Muscle layer of duodenum (tissue), 2 donors: ENCODE results near the gene KAT6B.
"Not testable (repeated sequence)": the region's sequence is repeated elsewhere in the genome, so short reads cannot be mapped to it uniquely, and the experiment has no call there.

Experiments
- H3K27ac ChIP-seq: one replicate; pipeline ENCODE4 v1.7.0; 2013; ENCODE audit warnings: mild to moderate bottlenecking, low read length
- H3K27me3 ChIP-seq: one replicate; pipeline ENCODE4 v1.7.0; 2013; ENCODE audit warnings: low read depth, mild to moderate bottlenecking, control low read depth, low read length
- H3K36me3 ChIP-seq, 2 donors: one replicate each; pipeline ENCODE4 v1.7.0; 2013; ENCODE audit warnings: low read length in 2 of 2, control low read depth in 1 of 2, mild to moderate bottlenecking in 1 of 2; ENCODE audit not compliant: insufficient read depth in 2 of 2, control insufficient read depth in 1 of 2
- H3K4me1 ChIP-seq, 2 donors: one replicate each; pipeline ENCODE4 v1.7.0; 2013; ENCODE audit warnings: low read length in 2 of 2, mild to moderate bottlenecking in 2 of 2, control low read depth in 1 of 2, moderate library complexity in 1 of 2; ENCODE audit not compliant: insufficient read depth in 2 of 2, control insufficient read depth in 1 of 2
- H3K4me3 ChIP-seq, 2 donors: one replicate each; pipeline ENCODE4 v1.7.0; 2013; ENCODE audit warnings: low read length in 2 of 2, low read depth in 1 of 2, mild to moderate bottlenecking in 1 of 2
- H3K9me3 ChIP-seq, 2 donors: one replicate each; pipeline ENCODE4 v1.7.0; 2013; ENCODE audit warnings: low read length in 2 of 2, control low read depth in 1 of 2, mild to moderate bottlenecking in 1 of 2; ENCODE audit not compliant: control insufficient read depth in 1 of 2
- donor health status: healthy.

The KAT6B gene

GRCh38 chr10:75048669-75049098 is 222.3 kb downstream of the KAT6B start:
- H3K4me1 ChIP-seq: no peaks in the 10 kb centered on the region
- no peak overlapping the region for H3K27ac ChIP-seq
- no peaks in the 10 kb centered on the region for H3K36me3 ChIP-seq
- no peak overlapping the region for H3K4me3 ChIP-seq
- H3K27me3 ChIP-seq: no peaks in the 10 kb centered on the region
- H3K9me3 ChIP-seq: no peaks in the 10 kb centered on the region

- H3K4me3 ChIP-seq: no peak overlapping the region
- no peaks in the 10 kb centered on the region for H3K9me3 ChIP-seq
- H3K4me1 ChIP-seq: no peaks in the 10 kb centered on the region
- no peaks in the 10 kb centered on the region for H3K36me3 ChIP-seq
- no peaks in the 10 kb centered on the region for H3K27me3 ChIP-seq
- H3K27ac ChIP-seq: no peak overlapping the region
These were observed 223.1 kb downstream of the KAT6B start for GRCh38 chr10:75049316-75050148.

GRCh38 chr10:75050149-75050919 is 223.9 kb downstream of the KAT6B start:
- no peaks in the 10 kb centered on the region for H3K36me3 ChIP-seq
- H3K9me3 ChIP-seq: no peaks in the 10 kb centered on the region
- no peaks in the 10 kb centered on the region for H3K4me1 ChIP-seq
- H3K27ac ChIP-seq: no peak overlapping the region
- no peak overlapping the region for H3K4me3 ChIP-seq
- H3K27me3 ChIP-seq: no peaks in the 10 kb centered on the region

- H3K27me3 ChIP-seq: no peaks in the 10 kb centered on the region
- H3K4me1 ChIP-seq: no peaks in the 10 kb centered on the region
- H3K36me3 ChIP-seq: no peaks in the 10 kb centered on the region
- no peak overlapping the region for H3K4me3 ChIP-seq
- H3K9me3 ChIP-seq: no peaks in the 10 kb centered on the region
- H3K27ac ChIP-seq: no peak overlapping the region
These were observed 224.9 kb downstream of the KAT6B start for GRCh38 chr10:75051308-75051707.

GRCh38 chr10:75055896-75056406 is 229.6 kb downstream of the KAT6B start:
- not testable (repeated sequence) for H3K9me3 ChIP-seq

GRCh38 chr10:75057680-75058079 is 231.3 kb downstream of the KAT6B start:
- Histone ChIP-seq H3K4me3 (no peak overlapping the region), H3K27me3 (no peaks in the 10 kb centered on the region), H3K4me1 (peaks cover 0 to 4% of the 10 kb centered on the region in 2 donors), H3K27ac (no peak overlapping the region), H3K9me3 (no peaks in the 10 kb centered on the region), H3K36me3 (no peaks in the 10 kb centered on the region)

More at GRCh38 chr10:75055896-75056406, 229.6 kb downstream of the KAT6B start:
- not testable (repeated sequence) for H3K27ac ChIP-seq, H3K27me3 ChIP-seq, H3K4me1 ChIP-seq, H3K4me3 ChIP-seq, H3K36me3 ChIP-seq

- Histone ChIP-seq H3K4me1 (peaks cover 0 to 4% of the 10 kb centered on the region in 2 donors), H3K4me3 (no peak overlapping the region), H3K27ac (no peak overlapping the region), H3K36me3 (no peaks in the 10 kb centered on the region), H3K27me3 (no peaks in the 10 kb centered on the region), H3K9me3 (no peaks in the 10 kb centered on the region)
These were observed 231.8 kb downstream of the KAT6B start for GRCh38 chr10:75058161-75058560.

- no peaks in the 10 kb centered on the region for H3K9me3 ChIP-seq
- no peaks in the 10 kb centered on the region for H3K36me3 ChIP-seq
- peaks cover 0 to 13% of the 10 kb centered on the region in 2 donors for H3K4me1 ChIP-seq
- H3K27me3 ChIP-seq: no peaks in the 10 kb centered on the region
- H3K4me3 ChIP-seq: no peak overlapping the region
- no peak overlapping the region for H3K27ac ChIP-seq
These were observed 235.5 kb downstream of the KAT6B start for GRCh38 chr10:75061709-75062505.

- H3K36me3 ChIP-seq: no peaks in the 10 kb centered on the region
- H3K4me3 ChIP-seq: no peak overlapping the region
- no peaks in the 10 kb centered on the region for H3K27me3 ChIP-seq
- H3K27ac ChIP-seq: no peak overlapping the region
- H3K4me1 ChIP-seq: peaks cover 0 to 13% of the 10 kb centered on the region in 2 donors
- H3K9me3 ChIP-seq: no peaks in the 10 kb centered on the region
These were observed 236.3 kb downstream of the KAT6B start for GRCh38 chr10:75062506-75063299.

GRCh38 chr10:75063461-75064230 is 237.2 kb downstream of the KAT6B start:
- H3K27ac ChIP-seq: no peak overlapping the region
- no peaks in the 10 kb centered on the region for H3K36me3 ChIP-seq
- H3K9me3 ChIP-seq: no peaks in the 10 kb centered on the region
- H3K27me3 ChIP-seq: no peaks in the 10 kb centered on the region
- peaks cover 0 to 9% of the 10 kb centered on the region in 2 donors for H3K4me1 ChIP-seq
- H3K4me3 ChIP-seq: no peak overlapping the region
